Astrocyte of the hippocampus (primary cell): ENCODE measurements around the gene PPP1R26.
"Not testable (repeated sequence)": the region's sequence is repeated elsewhere in the genome, so short reads cannot be mapped to it uniquely, and the experiment has no call there.

Source experiments
- DNase-seq: peaks from one replicate; pipeline ENCODE4 v3.0.0; 2011; ENCODE audit warnings: low read depth, low spot score

Gene PPP1R26

GRCh38 chr9:135505406-135506187 is 26.0 kb downstream of the PPP1R26 start:
- no peak for DNase-seq

- no peak for DNase-seq
These were observed 26.9 kb downstream of the PPP1R26 start for GRCh38 chr9:135506327-135507103.

- DNase-seq, result no peak
These were observed 27.8 kb downstream of the PPP1R26 start for GRCh38 chr9:135507104-135508035.

- no peak for DNase-seq
These were observed 28.7 kb downstream of the PPP1R26 start for GRCh38 chr9:135508211-135508820.

- no peak for DNase-seq
These were observed 29.9 kb downstream of the PPP1R26 start for GRCh38 chr9:135509458-135509857.

- no peak for DNase-seq
These were observed 32.6 kb downstream of the PPP1R26 start for GRCh38 chr9:135512241-135512603.

- DNase-seq, result peak; percentile 31
These were observed 33.3 kb downstream of the PPP1R26 start for GRCh38 chr9:135512904-135513303.

GRCh38 chr9:135513351-135513846 is 33.8 kb downstream of the PPP1R26 start:
- no peak for DNase-seq

- not testable (repeated sequence) for DNase-seq
These were observed 34.3 kb downstream of the PPP1R26 start for GRCh38 chr9:135513906-135514305.

- DNase-seq, result no peak
These were observed 34.9 kb downstream of the PPP1R26 start for GRCh38 chr9:135514342-135515082.

GRCh38 chr9:135515083-135515951 is 35.7 kb downstream of the PPP1R26 start:
- no peak for DNase-seq

- no peak for DNase-seq
These were observed 36.7 kb downstream of the PPP1R26 start for GRCh38 chr9:135516132-135516860.

GRCh38 chr9:135517407-135517822 is 37.8 kb downstream of the PPP1R26 start:
- no peak for DNase-seq

GRCh38 chr9:135519179-135519971 is 39.8 kb downstream of the PPP1R26 start:
- no peak for DNase-seq

- no peak for DNase-seq
These were observed 41.5 kb downstream of the PPP1R26 start, which contains the start of gene LCN1 for GRCh38 chr9:135520916-135521607. LCN1 (plus strand) TSS chr9:135521440; CDS start chr9:135521498, 58 bp downstream.

GRCh38 chr9:135521608-135522095 is 42.1 kb downstream of the PPP1R26 start:
- DNase-seq, result no peak
